ENCODE data around the gene CHST10.

Gene CHST10

DNA sequence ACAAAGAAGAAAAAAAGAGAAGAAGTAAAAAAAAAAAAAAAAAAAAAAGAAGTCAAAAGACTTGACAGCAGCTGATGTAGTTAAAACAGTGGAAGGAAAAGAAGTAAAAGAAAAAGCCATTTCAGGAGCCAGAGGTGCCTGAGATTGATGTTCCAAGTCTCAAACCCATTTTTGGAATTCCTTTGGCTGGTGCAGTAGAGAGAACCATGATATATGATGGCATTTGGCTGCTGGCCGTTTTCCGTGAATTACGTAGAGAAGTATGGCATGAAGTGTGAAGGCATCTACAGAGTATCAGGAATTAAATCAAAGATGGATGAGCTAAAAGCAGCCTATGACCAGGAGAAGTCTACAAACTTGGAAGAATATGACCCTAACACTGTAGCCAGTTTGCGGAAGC lies 7.6 kb upstream of the CHST10 start:
- no peak for DNase-seq (ENCODE audit: insufficient read length, low spot score)
- FAIRE-seq = no peak
- TF ChIP-seq POLR2A (IDR thresholded peaks at IDR 0.05; ENCODE audit: low read depth, low read length) = no peak

DNA sequence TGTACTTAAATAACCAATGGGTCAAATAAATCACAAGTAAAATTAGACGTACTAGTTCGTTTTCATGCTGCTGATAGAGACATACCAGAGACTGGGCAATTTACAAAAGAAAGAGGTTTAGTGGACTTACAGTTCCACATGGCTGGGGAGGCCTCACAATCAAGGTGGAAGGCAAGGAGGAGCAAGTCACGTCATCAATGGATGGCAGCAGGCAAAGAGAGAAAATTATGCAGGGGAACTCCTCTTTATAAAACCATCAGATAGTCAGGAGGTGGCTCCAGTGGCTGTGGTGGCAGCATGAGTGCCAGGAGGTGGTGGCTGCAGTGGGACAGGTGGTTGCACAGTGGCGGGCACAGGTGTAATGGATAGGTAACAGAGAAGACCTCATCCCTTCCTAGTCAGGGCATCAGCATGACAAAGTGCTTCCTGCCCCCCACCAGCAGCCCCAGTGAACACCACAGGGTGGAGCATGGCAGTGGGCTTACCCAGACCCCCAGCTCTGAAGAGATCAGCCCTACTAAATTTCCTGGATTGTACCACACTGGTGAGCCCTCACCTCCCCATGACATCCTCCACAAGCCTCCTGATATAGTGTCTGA lies 6.9 kb upstream of the CHST10 start:
- DNase-seq (ENCODE audit: insufficient read length, low spot score) = no peak
- no peak for FAIRE-seq
- TF ChIP-seq POLR2A (IDR thresholded peaks at IDR 0.05; ENCODE audit: low read depth, low read length) = no peak

DNA sequence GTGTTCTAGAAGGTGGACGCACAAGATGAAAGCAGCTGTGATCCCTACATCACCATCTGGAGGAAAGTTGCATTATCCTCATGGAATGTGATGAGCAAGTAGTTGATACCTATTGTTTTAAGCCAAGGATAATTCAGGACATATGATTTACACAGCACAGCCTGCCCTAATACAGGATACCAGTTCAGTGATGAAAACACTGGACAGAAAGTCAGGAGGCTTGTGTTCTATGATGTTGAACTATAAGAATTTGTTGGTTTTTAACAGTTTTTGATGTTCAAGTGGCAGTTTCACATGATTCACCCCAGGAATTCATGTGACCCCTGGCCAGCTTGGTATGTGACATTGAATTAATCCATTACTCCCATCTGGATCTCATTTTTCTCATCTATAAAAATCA lies 6.2 kb upstream of the CHST10 start:
- no peak for DNase-seq (ENCODE audit: insufficient read length, low spot score)
- no peak for FAIRE-seq
- no peak for TF ChIP-seq POLR2A (IDR thresholded peaks at IDR 0.05; ENCODE audit: low read depth, low read length)

GRCh38 chr2:100422320-100423055 lies 5.0 kb upstream of the CHST10 start:
- TF ChIP-seq POLR2A (IDR thresholded peaks at IDR 0.05; ENCODE audit: low read depth, low read length) = no peak
- DNase-seq (ENCODE audit: insufficient read length, low spot score) (peak; percentile 59), FAIRE-seq (no peak)

DNA sequence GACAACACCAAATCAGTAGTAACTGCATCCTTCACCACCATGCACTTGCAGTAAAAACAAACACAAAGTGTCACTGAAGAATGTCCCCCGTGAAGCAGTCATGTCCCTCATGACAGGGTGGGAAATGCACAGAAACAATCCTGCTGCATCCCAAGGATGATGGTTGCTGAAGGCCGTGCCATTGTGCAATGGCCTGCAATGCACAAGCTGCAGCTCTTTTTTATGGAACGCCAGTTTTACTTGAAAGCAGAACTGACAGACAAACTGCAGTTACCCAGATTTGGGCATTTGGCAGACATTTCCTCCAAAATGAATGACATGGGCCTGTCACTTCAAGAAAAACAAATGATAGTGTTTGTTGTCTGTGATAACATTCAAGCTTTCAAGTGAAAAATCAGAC lies 2.4 kb upstream of the CHST10 start:
- no peak for FAIRE-seq
- DNase-seq (ENCODE audit: insufficient read length, low spot score) = no peak
- no peak for TF ChIP-seq POLR2A (IDR thresholded peaks at IDR 0.05; ENCODE audit: low read depth, low read length)

DNA sequence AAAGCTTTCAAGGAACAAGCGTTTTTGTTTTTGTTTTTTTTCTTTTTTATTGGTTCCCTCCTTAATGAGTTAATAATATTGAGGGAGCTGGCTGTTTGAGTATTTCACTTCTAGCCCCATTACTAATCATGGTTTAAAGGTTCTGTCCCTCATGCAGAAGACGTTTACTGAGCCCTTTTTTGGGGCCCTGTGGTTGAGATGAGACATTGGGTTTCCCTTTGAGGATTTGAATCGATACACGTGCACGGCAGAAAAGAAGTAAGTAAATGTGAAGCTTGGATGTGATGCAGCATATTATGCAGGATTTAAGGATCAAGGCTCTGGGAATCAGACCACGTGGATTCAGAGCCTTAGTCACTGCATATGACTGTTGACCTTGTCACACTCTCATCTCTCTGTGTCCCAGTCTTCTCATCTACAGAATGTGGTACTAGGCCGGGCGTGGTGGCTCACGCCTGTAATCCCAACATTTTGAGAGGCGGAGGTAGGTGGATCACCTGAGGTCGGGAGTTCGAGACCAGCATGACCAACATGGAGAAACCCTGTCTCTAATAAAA lies 1.0 kb upstream of the CHST10 start:
- DNase-seq (ENCODE audit: insufficient read length, low spot score) = no peak
- no peak for FAIRE-seq
- no peak for TF ChIP-seq POLR2A (IDR thresholded peaks at IDR 0.05; ENCODE audit: low read depth, low read length)

DNA sequence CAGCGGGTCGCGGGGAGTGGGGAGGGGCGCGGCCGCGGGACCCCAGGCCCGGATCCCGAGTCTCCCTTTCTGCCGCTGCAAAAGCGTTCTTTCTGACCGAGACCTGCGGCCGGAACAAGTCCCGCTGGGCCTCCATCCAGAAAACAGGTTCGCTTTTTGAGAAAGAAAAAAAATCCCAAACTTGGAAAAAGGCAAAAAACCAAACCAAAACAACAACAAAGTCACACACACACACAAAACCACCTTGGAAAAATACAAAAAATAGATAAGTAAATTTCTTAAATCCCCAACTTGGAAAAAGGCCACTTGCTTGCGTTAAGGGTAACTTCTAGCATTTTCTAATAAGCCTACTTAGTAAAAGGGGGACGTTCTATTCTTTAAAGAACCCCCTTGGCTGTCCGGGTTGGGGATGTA lies 250 bp upstream of the CHST10 start:
- FAIRE-seq = no peak
- DNase-seq (ENCODE audit: insufficient read length, low spot score) = no peak
- TF ChIP-seq POLR2A (IDR thresholded peaks at IDR 0.05; ENCODE audit: low read depth, low read length) = no peak

DNA sequence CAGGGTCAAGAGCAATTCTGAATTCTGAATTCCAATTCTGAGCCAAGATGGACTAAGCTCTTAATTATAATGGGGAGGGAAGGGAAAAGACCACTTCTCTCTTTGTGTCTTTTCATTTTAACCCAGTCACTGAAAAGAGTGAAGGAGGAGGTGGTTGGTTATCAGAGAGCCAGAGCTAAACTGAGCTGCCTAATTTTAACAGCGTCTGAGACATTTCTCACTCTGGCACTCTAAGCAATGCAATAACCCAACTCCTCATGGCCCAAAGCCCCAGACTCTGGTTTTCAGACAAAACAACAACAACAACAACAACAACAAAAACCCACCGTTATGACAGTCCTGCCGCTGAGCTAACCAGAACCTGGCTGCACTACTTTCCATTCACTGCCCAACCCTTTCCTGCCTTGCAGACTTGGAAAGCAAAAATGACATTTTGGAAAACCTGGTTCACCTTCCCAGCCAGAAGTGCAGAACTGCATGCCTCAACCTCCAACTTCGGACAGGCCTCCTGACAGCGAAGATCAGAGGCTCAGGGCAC lies 1.0 kb downstream of the CHST10 start:
- FAIRE-seq = peak; percentile 67
- DNase-seq (ENCODE audit: insufficient read length, low spot score) = no peak
- TF ChIP-seq POLR2A (IDR thresholded peaks at IDR 0.05; ENCODE audit: low read depth, low read length) = no peak

GRCh38 chr2:100413571-100413970 lies 3.9 kb downstream of the CHST10 start:
- FAIRE-seq (no peak), DNase-seq (ENCODE audit: insufficient read length, low spot score) (no peak)
- no peak for TF ChIP-seq POLR2A (IDR thresholded peaks at IDR 0.05; ENCODE audit: low read depth, low read length)

GRCh38 chr2:100412881-100413321 lies 4.6 kb downstream of the CHST10 start:
- no peak for TF ChIP-seq POLR2A (IDR thresholded peaks at IDR 0.05; ENCODE audit: low read depth, low read length)
- FAIRE-seq (no peak), DNase-seq (ENCODE audit: insufficient read length, low spot score) (no peak)

DNA sequence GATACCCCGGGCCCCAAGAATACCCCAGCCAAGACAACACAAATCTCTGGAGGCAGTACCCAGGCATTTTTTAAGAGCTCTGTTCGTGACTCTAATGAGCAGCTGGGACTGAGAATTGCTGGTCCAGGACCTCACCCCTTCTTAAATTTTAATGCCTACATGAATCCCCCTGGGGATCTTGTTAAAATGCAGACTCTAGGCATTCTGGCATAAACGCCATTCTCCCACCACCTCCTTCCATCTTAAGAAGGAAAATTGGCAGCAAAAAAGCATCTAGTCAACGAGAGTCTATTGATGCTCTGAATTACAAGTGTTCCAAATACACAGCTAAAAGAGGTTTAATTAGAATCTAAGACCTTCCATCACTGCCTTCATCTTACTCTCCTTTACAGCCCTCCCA lies 5.0 kb downstream of the CHST10 start:
- TF ChIP-seq POLR2A (IDR thresholded peaks at IDR 0.05; ENCODE audit: low read depth, low read length) = no peak
- FAIRE-seq = no peak
- DNase-seq (ENCODE audit: insufficient read length, low spot score) = no peak

- FAIRE-seq (no peak), DNase-seq (ENCODE audit: insufficient read length, low spot score) (no peak)
- no peak for TF ChIP-seq POLR2A (IDR thresholded peaks at IDR 0.05; ENCODE audit: low read depth, low read length)
Observed at GRCh38 chr2:100411841-100412292, 5.6 kb downstream of the CHST10 start.

GRCh38 chr2:100409975-100410647 lies 7.4 kb downstream of the CHST10 start:
- no peak for FAIRE-seq
- DNase-seq (ENCODE audit: insufficient read length, low spot score) = no peak
- TF ChIP-seq POLR2A (IDR thresholded peaks at IDR 0.05; ENCODE audit: low read depth, low read length) = no peak

- TF ChIP-seq POLR2A (IDR thresholded peaks at IDR 0.05; ENCODE audit: low read depth, low read length) = no peak
- no peak for FAIRE-seq
- DNase-seq (ENCODE audit: insufficient read length, low spot score) = no peak
Observed at GRCh38 chr2:100409461-100409860, 8.0 kb downstream of the CHST10 start.
